CD1c-positive myeloid dendritic cell (primary cell): Measurements from ENCODE around the gene SPANXD.
"Not testable (repeated sequence)": the region's sequence is repeated elsewhere in the genome, so short reads cannot be mapped to it uniquely, and the experiment has no call there.

Experiments
- DNase-seq: peaks from one replicate; pipeline ENCODE4 v3.0.0-alpha.2; 2016; ENCODE audit errors: extremely low spot score

Gene SPANXD

GRCh38 chrX:141698639-141699038 lies at the start of gene SPANXD:
TSS of gene SPANXD (minus strand) at chrX:141698739. CDS start at chrX:141698405, 334 bp downstream.
- DNase-seq: not testable (repeated sequence)

- DNase-seq: no peak
These were observed 44.1 kb upstream of the SPANXD start for GRCh38 chrX:141742666-141743065.

DNA sequence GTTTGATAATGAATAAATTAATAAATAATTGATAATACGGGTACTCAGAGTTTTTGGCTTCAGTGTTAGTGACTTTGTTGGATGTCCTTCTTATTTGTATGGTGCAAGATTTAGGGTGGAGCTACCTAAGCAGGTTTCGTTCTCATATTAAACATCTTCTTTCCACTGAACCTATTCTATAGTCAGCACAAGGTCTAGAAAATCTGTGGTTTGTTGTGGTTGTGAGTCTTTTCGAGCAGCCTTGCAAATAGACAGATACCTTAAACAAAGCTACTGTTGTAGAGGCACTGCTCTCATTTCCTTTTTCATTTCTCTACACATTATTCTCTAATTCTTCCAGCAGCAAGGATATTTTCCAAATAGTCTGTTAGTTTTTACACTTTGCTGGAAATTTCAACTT lies 38.1 kb upstream of the SPANXD start:
- no peak for DNase-seq

DNA sequence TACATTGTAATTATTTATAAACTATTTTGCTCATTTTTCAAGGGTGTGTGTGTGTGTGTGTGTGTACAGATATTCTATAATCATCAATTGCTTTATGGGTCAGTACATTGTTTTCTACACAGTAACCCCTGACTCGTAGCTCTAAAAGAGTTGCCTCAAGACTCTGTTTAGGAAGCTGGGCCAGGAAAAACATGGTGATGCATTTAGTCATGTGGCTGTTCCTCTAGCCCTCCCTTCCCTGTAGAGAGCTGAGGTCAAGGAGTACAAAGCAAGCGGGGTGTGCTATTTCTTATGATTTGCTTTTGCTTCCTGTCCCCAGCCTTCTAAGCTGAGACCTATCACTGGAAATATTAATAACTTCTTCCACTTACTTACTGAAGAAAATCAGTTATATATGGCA lies 34.8 kb upstream of the SPANXD start:
- no peak for DNase-seq

GRCh38 chrX:141732031-141732430 lies 33.5 kb upstream of the SPANXD start:
- no peak for DNase-seq

DNA sequence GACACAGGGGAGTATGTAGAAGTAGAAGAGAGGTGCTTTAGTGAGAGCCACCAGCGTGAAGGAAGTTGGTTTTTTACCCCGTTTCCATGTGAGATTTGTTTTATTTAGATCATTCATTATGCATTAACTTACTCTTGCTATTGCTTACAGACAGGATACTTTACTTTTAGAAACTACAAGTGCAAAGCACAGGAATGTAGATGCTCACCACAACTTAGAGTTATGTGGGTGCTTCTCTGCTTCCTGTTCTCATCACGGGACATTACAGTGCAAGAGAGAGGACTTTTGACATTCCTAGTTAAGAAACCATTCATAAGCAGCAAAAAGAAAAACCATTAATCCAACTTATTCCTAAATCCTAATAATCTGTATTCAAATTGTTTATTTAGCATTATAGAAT lies 25.6 kb upstream of the SPANXD start:
- no peak for DNase-seq

GRCh38 chrX:141714680-141715079 lies 16.1 kb upstream of the SPANXD start:
- no peak for DNase-seq

DNA sequence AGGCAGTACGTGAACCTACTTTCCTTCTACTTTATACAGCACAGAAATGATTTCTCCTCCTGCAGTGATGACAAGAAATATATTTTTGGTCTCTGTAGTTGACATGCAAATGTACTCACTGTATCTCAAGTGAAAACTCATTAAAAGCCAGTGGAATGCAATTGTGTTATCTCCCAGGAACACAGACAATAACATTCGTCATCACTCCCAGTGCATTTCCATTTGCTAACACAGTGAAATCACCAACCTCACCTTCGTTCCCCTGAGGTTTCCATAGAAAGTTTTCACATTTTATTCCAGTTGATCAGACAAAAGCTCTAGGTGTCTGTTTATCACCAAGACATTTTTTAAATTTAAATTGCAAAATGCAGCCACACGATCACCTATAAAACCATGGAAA lies 2.5 kb upstream of the SPANXD start:
- no peak for DNase-seq

DNA sequence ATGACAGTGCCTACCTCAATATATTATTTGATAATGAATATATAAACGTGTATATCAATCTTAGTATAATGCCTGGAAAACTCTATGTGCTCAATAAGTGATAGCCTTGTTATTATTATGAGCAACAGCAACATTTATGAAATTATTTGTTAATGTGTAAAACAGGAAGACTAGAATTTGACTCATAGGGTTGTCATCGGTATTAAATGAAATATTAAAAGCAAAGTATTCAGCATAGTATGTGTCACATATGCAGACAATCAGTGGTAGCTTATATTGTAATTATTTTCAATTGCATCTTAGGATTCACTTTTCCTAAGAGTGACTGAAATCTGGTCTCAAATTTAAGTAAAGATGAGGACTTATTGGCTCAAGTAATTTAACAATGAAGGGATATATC lies 24.6 kb downstream of the SPANXD start:
- no peak for DNase-seq

DNA sequence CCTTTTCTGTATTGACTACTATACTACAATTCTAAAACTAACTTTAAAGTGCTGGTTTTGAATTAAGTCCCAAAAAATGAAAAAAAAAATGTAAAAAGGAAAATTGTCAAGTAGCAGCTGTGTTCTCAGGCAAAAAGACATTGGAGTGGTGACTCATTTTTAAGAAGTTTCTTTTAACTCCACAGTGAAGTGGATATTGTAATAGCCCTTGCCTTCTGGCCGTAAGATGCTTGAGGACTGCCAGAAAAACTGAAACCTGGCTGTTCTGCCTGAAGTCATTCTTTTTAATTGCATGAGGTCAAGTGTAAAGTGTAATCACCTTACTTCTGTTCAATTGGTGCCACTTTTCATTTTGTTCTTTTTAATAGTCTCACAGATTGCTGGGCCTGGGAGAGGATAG lies 28.9 kb downstream of the SPANXD start:
- no peak for DNase-seq

DNA sequence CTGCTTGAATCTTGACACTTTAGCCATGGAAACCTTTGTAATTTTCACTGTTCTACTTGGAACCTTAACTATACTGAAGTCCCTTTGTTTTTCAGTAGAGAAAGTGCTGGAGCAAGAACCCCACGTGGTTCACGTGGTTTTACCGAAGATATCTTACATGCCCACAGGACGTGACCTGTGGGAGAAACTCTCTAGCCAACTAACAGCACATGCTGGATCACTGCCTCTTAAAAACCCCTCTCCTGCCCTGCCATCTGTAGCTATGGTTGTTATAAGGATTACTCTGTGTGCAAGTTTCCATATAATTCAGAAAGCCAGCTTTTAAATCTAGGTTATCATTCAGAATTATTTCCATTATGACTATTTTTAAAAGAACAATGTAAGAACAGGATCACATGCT lies 30.2 kb downstream of the SPANXD start:
- DNase-seq: no peak

GRCh38 chrX:141662781-141663180 lies 35.8 kb downstream of the SPANXD start:
- DNase-seq: no peak

- DNase-seq: no peak
These were observed 46.3 kb downstream of the SPANXD start for GRCh38 chrX:141652286-141652685.
